Measurements from ENCODE around the gene ASCC1. TPM values are rescaled to one million over a fixed set of nuclear protein-coding genes. Genes with fewer than 3 reads are reported as not detected.
"Not testable (repeated sequence)": the region's sequence is repeated elsewhere in the genome, so short reads cannot be mapped to it uniquely, and the experiment has no call there.

Gene ASCC1
- total and polyA plus RNA-seq, 8 donors, result 5.4 to 26.0 (median 16.0) TPM

DNA sequence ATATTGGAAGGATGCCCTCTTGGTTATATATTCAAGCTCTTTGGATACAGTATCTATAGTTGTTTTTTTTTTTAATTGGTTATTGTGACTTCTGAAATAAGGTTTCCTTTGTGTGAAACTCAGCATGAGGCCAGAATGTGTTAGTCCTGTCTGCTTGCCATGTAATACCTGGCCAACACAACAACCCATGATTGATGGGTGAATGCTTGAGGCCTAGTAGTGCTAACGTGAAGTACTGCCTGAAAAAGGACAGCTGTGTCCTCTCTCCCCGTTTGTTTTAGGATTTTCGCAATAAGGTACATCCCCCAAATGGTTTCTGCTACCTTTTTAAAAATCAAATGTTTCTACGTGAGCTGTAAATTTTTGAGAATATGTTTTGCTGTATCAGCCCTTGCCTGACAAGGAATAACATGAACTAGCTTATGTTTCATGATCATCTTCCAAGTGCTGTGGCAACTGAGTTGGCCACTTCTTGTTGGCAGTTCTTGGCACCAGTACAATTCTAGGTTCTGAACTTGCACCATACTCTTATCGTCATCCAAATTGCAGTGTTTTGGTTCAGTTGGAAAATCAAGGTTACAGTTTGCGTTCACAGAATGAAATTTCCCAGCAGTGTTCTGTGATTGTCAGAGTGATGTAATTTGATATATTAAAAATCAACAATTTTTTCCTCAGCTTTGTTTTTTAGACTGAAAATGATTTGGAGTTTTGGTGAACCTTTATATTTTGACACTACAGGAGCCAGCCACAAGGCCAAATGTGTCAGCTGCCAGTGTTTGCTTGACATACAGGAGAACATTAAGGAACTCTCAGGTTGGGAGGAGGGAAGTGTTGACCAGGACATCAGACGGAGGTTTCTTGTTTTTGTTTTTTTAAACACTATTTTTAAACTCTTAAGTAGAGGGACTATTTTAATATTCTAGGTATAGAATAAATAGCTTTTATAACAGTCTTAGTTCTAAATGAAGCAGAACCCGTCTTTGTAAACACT lies 13.5 kb upstream of the ASCC1 start:
- Histone ChIP-seq H3K27ac (peak overlapping the region; percentile 47 to 93 (median 82)), H3K27me3 (no peaks in the 10 kb centered on the region), H3K4me3 (no peak overlapping the region), H3K9me3 (no peaks in the 10 kb centered on the region), H3K4me1 (peaks cover 54 to 83% (median 71%) of the 10 kb centered on the region in 3 donors), H3K36me3 (peaks cover 6 to 33% (median 8%) of the 10 kb centered on the region in 3 donors)
- TF ChIP-seq, protein P1, sequence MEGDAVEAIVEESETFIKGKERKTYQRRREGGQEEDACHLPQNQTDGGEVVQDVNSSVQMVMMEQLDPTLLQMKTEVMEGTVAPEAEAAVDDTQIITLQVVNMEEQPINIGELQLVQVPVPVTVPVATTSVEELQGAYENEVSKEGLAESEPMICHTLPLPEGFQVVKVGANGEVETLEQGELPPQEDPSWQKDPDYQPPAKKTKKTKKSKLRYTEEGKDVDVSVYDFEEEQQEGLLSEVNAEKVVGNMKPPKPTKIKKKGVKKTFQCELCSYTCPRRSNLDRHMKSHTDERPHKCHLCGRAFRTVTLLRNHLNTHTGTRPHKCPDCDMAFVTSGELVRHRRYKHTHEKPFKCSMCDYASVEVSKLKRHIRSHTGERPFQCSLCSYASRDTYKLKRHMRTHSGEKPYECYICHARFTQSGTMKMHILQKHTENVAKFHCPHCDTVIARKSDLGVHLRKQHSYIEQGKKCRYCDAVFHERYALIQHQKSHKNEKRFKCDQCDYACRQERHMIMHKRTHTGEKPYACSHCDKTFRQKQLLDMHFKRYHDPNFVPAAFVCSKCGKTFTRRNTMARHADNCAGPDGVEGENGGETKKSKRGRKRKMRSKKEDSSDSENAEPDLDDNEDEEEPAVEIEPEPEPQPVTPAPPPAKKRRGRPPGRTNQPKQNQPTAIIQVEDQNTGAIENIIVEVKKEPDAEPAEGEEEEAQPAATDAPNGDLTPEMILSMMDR (IDR thresholded peaks at IDR 0.05), result no peak
- 15 to 23% methylated on average over 8 of the region's 8 CpGs for WGBS, 2 donors
- intact Hi-C loops (cut with DNase I), result loop anchor here in 2 of 3 donors (10.0 kb wide), 2 partner anchors 95 to 105 kb away; no protein-coding TSS in a partner anchor
- DNase-seq (peak in 5 of 6 donors; percentile 39 to 74 (median 54)), FAIRE-seq (no peak), ATAC-seq (peak; percentile 81 to 90 (median 88))

DNA sequence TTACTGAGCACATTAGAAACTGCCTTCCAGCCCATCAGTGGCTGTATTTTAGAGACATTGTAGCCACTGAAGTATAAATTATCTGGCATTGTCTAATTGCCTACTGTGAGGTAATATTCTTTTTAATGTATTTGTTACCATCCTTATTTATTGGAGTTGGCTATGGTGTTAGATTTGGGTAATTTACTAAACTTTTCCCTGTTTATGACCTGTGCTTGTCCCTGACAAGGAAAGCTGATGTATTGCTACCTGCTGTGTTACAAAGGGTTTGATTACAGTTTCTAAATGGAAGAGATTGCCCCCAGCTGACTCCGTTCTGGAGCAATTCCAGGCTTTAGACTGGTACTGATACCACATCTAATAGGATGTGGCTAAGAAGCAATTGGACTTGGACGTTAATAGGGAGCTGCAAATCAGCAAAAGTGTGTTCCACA lies 12.3 kb upstream of the ASCC1 start:
- TF ChIP-seq, protein P1 (IDR thresholded peaks at IDR 0.05), result no peak
- FAIRE-seq (no peak), ATAC-seq (peak; percentile 8 to 26 (median 18)), DNase-seq (no peak)
- H3K36me3 ChIP-seq, result peaks cover 0 to 21% (median 4%) of the 10 kb centered on the region in 3 donors
- no peak overlapping the region for H3K4me3 ChIP-seq
- peak overlapping the region; percentile 47 to 93 (median 82) for H3K27ac ChIP-seq
- no peaks in the 10 kb centered on the region for H3K27me3 ChIP-seq
- no peaks in the 10 kb centered on the region for H3K9me3 ChIP-seq
- H3K4me1 ChIP-seq, result peaks cover 59 to 83% (median 74%) of the 10 kb centered on the region in 3 donors
- WGBS, 2 donors, result 12 to 15% methylated on average over 2 of the region's 2 CpGs
- intact Hi-C loops (cut with DNase I), result loop anchor here in 1 of 3 donors (10.0 kb wide), 1 partner anchor 96 kb away; no protein-coding TSS in a partner anchor

DNA sequence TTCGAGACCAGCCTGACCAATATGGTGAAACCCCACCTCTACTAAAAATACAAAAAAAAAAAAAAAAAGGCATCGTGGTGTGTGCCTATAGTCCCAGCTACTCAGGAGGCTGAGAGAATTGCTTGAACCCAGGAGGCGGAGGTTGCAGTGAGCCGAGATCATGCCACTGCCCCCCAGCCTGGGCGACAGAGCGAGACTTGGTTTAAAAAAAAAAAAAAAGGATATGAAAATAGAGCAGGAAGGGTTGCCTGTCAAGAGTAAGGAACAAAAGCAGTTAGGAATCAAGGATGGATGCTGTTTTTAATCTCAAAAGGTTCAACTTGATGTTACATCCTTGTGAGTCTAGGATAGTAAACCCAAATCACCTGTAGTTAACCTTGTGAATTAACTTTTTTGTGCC lies 11.8 kb upstream of the ASCC1 start:
- Histone ChIP-seq H3K27ac (peak overlapping the region; percentile 47 to 93 (median 82)), H3K36me3 (peaks cover 0 to 17% (median 0%) of the 10 kb centered on the region in 3 donors), H3K9me3 (no peaks in the 10 kb centered on the region), H3K27me3 (no peaks in the 10 kb centered on the region), H3K4me3 (no peak overlapping the region), H3K4me1 (peaks cover 61 to 83% (median 73%) of the 10 kb centered on the region in 3 donors)
- TF ChIP-seq, protein P1 (IDR thresholded peaks at IDR 0.05), result no peak
- FAIRE-seq (no peak), DNase-seq (no peak), ATAC-seq (no peak)
- WGBS, 2 donors, result 82 to 87% methylated on average over 6 of the region's 6 CpGs
- intact Hi-C loops (cut with DNase I), result loop anchor here in 1 of 3 donors (10.0 kb wide), 1 partner anchor 97 kb away; no protein-coding TSS in a partner anchor

DNA sequence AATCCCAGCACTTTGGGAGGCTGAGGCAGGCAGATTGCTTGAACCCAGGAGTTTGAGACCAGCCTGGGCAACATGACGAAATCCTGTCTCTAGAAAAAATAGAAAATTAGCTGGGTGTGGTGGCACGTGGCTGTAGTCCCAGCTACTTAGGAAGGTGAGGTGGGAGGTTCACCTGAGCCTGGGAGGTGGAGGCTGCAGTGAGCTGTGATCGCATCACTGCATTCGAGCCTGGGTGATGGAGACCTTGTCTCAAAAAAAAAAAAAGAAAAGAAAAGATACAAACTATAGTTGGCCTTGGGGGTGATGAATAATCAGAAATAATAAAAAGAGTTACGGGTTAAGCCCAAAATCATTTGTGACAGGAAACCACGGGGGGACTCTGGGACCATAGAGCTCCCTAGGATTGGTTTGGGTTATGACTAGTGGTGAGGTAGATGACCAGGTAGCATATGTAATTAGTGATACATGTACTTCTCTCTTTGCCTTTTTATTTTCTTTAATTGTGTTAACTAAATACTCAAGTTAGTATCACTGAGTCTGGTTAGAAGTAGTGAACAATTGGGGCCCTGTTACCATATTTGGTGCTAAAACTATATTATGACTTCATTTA lies 10.4 kb upstream of the ASCC1 start:
- H3K27ac ChIP-seq, result peak overlapping the region in 2 of 4 donors; percentile 86 to 93
- intact Hi-C loops (cut with DNase I), result loop anchor here in 1 of 3 donors (10.0 kb wide), 1 partner anchor 98 kb away; no protein-coding TSS in a partner anchor
- 76 to 80% methylated on average over 6 of the region's 6 CpGs for WGBS, 2 donors
- FAIRE-seq (no peak), ATAC-seq (no peak), DNase-seq (no peak)
- TF ChIP-seq, protein P1 (IDR thresholded peaks at IDR 0.05), result no peak
- H3K4me1 ChIP-seq, result peaks cover 58 to 85% (median 75%) of the 10 kb centered on the region in 3 donors
- H3K4me3 ChIP-seq, result no peak overlapping the region
- no peaks in the 10 kb centered on the region for H3K27me3 ChIP-seq
- H3K9me3 ChIP-seq, result no peaks in the 10 kb centered on the region
- peaks cover 0 to 14% (median 0%) of the 10 kb centered on the region in 3 donors for H3K36me3 ChIP-seq

DNA sequence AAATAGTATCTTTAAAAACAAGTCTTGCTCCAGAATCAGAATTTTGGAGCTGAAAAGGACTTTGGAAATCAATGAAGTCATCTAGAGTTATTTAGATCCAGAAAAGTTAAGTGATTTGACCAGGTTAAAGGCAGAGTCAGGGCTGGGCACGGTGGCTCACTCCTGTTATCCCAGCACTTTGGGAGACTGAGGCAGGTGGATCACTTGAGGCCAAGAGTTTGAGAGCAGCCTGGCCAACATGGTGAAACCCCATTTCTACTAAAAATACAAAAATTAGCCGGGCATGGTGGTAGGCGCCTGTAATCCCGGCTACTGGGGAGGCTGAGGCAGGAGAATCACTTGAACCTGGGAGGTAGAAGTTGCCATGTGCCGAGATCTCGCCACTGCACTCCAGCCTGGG lies 8.1 kb upstream of the ASCC1 start:
- H3K9me3 ChIP-seq, DNase-seq, ATAC-seq, H3K27me3 ChIP-seq, FAIRE-seq, H3K4me3 ChIP-seq: not testable (repeated sequence)
- Histone ChIP-seq H3K36me3 (peaks cover 0 to 16% (median 0%) of the 10 kb centered on the region in 3 donors), H3K27ac (peak overlapping the region; percentile 25 to 93 (median 44)), H3K4me1 (peaks cover 42 to 68% (median 56%) of the 10 kb centered on the region in 3 donors)
- 84 to 88% methylated on average over 6 of the region's 6 CpGs for WGBS, 2 donors
- intact Hi-C loops (cut with DNase I), result loop anchor here in 1 of 3 donors (10.0 kb wide), 1 partner anchor 101 kb away; no protein-coding TSS in a partner anchor

Data from pancreas (tissue), 10 donors.